Measurements from ENCODE around the gene SH3BGRL2. TPM values are rescaled to one million over a fixed set of nuclear protein-coding genes. Genes with fewer than 3 reads are reported as not detected.

SH3BGRL2 gene
- total RNA-seq, 1 experiment from 2014 or later, result 11.8 TPM

DNA sequence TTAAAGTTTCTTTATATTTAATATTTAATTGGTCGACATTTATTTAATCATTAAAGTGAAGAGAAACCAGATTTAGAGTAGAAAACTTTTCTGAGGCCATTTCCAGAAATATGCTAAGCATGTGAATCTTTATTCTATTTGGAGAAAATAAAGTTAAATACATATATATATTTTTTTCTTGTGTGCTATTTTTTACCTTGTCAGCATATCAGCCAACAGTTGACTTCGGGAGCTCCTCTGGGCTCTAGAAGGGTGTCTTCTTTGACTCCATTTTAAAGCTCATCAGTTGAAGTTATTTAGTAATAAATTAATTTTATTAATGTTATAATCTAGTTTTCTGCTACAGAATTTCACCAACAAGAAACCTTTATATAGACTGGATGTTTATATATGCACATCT is 73.1 kb downstream of the SH3BGRL2 start:
- WGBS (ENCODE audit: extremely low coverage, insufficient read length, low lambda C conversion rate), result no CpG with 5 or more reads among the region's 2 CpGs
- H3K9me3 Mint-ChIP-seq, result no peaks in the 10 kb centered on the region

More for the DNA sequence above, 73.1 kb downstream of the SH3BGRL2 start:
- Histone ChIP-seq H2AK5ac (ENCODE audit: insufficient read length, low read length) (no peak overlapping the region), H2BK15ac (ENCODE audit: low read depth, low read length) (no peak overlapping the region), H3K4me2 (ENCODE audit: insufficient read depth, insufficient read length, low read length) (no peak overlapping the region), H3K9ac (ENCODE audit: extremely low read depth, insufficient read length, low read length) (no peak overlapping the region), H3K79me2 (ENCODE audit: insufficient read depth, low read length) (no peaks in the 10 kb centered on the region), H2BK5ac (ENCODE audit: insufficient read length, low read length) (no peak overlapping the region), H3K27me3 (ENCODE audit: insufficient read depth, low read length) (no peaks in the 10 kb centered on the region), H2BK20ac (ENCODE audit: low read depth, low read length, poor library complexity, severe bottlenecking) (no peak overlapping the region), H3K14ac (ENCODE audit: insufficient read depth, low read length) (no peak overlapping the region), H3K56ac (ENCODE audit: insufficient read length, low read depth, low read length) (no peak overlapping the region), H3K4me1 (ENCODE audit: insufficient read depth, low read length) (no peaks in the 10 kb centered on the region), H4K91ac (ENCODE audit: insufficient read length, low read depth, low read length) (no peak overlapping the region), H2BK12ac (ENCODE audit: insufficient read length, low read depth, low read length) (no peak overlapping the region), H4K20me1 (ENCODE audit: control insufficient read depth, insufficient read depth, insufficient read length) (peaks cover 2% of the 10 kb centered on the region), H2AFZ (ENCODE audit: low read length) (no peak overlapping the region), H3K4ac (ENCODE audit: low read depth, low read length) (no peak overlapping the region), H4K5ac (ENCODE audit: insufficient read length, low read depth, low read length) (no peak overlapping the region), H4K8ac (replicated peaks; ENCODE audit: insufficient read length, low read depth, low read length) (no peak overlapping the region), H3T11ph (ENCODE audit: low read length) (no peak overlapping the region), H3K9me3 (ENCODE audit: control insufficient read depth, low read depth, low read length) (no peaks in the 10 kb centered on the region), H3K23ac (ENCODE audit: insufficient read length, low read depth, low read length) (no peak overlapping the region), H3K79me1 (ENCODE audit: insufficient read depth, low read depth, low read length, poor library complexity, severe bottlenecking) (no peaks in the 10 kb centered on the region), H3K27ac (ENCODE audit: insufficient read length, low read depth, low read length) (no peak overlapping the region), H3K18ac (ENCODE audit: insufficient read length, low read depth, low read length) (no peak overlapping the region), H2BK120ac (ENCODE audit: low read depth, low read length, poor library complexity, severe bottlenecking) (no peak overlapping the region), H3K23me2 (ENCODE audit: insufficient read length, low read depth, low read length, poor library complexity, severe bottlenecking) (no peaks in the 10 kb centered on the region)
- H3K4me3 Mint-ChIP-seq, result no peak overlapping the region
- no peaks in the 10 kb centered on the region for H3K27me3 Mint-ChIP-seq (ENCODE audit: low read depth)
- H3K4me1 Mint-ChIP-seq, result peaks cover 8 to 9% of the 10 kb centered on the region in 2 experiments; a peak in 3 of 4 replicates
- H3K36me3 Mint-ChIP-seq (ENCODE audit: insufficient read depth in 1 of 3, low read depth in 3 of 3), result no peaks in the 10 kb centered on the region
- no peak overlapping the region for H3K27ac Mint-ChIP-seq
- no peak for DNase-seq
- TF ChIP-seq, protein P1, sequence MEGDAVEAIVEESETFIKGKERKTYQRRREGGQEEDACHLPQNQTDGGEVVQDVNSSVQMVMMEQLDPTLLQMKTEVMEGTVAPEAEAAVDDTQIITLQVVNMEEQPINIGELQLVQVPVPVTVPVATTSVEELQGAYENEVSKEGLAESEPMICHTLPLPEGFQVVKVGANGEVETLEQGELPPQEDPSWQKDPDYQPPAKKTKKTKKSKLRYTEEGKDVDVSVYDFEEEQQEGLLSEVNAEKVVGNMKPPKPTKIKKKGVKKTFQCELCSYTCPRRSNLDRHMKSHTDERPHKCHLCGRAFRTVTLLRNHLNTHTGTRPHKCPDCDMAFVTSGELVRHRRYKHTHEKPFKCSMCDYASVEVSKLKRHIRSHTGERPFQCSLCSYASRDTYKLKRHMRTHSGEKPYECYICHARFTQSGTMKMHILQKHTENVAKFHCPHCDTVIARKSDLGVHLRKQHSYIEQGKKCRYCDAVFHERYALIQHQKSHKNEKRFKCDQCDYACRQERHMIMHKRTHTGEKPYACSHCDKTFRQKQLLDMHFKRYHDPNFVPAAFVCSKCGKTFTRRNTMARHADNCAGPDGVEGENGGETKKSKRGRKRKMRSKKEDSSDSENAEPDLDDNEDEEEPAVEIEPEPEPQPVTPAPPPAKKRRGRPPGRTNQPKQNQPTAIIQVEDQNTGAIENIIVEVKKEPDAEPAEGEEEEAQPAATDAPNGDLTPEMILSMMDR (conservative IDR thresholded peaks at IDR 0.05), result no peak

All from H9 (cell line).